HUES48 (cell line): ENCODE results near the gene DOCK2.

Experiments
- H3K27ac ChIP-seq: one replicate; pipeline ENCODE4 v1.7.0; 2013; ENCODE audit warnings: low read depth, low read length, inconsistent platforms
- H3K27me3 ChIP-seq: 2 replicates; pipeline ENCODE4 v1.6.1; 2013; ENCODE audit warnings: mild to moderate bottlenecking, low read length; ENCODE audit not compliant: control insufficient read depth, insufficient read depth
- H3K36me3 ChIP-seq: 2 replicates; pipeline ENCODE4 v1.6.1; 2013; ENCODE audit warnings: low read length; ENCODE audit not compliant: control insufficient read depth, insufficient read depth
- H3K4me1 ChIP-seq: 2 replicates; pipeline ENCODE4 v1.6.1; 2013; ENCODE audit warnings: mild to moderate bottlenecking, low read length; ENCODE audit not compliant: control insufficient read depth, insufficient read depth
- H3K4me3 ChIP-seq: 2 replicates; pipeline ENCODE4 v1.5.1; 2013; ENCODE audit warnings: mild to moderate bottlenecking, low read depth, low read length
- H3K9ac ChIP-seq: 2 replicates; pipeline ENCODE4 v1.6.1; 2013; ENCODE audit warnings: mild to moderate bottlenecking, low read depth, low read length, moderate library complexity
- H3K9me3 ChIP-seq: 2 replicates; pipeline ENCODE4 v1.6.1; 2013; ENCODE audit warnings: low read length; ENCODE audit not compliant: control insufficient read depth, insufficient read depth

DOCK2 gene

GRCh38 chr5:169772688-169773087 is 135.6 kb downstream of the DOCK2 start:
- H3K4me3 ChIP-seq, result no peak overlapping the region
- peaks cover 19% of the 10 kb centered on the region for H3K4me1 ChIP-seq
- H3K27ac ChIP-seq, result no peak overlapping the region
- H3K36me3 ChIP-seq, result no peaks in the 10 kb centered on the region
- no peaks in the 10 kb centered on the region for H3K27me3 ChIP-seq
- H3K9ac ChIP-seq, result no peak overlapping the region
- H3K9me3 ChIP-seq, result no peaks in the 10 kb centered on the region

- H3K27me3 ChIP-seq, result no peaks in the 10 kb centered on the region
- peaks cover 4% of the 10 kb centered on the region; the same call in 1 of the 2 replicates for H3K4me1 ChIP-seq
- no peaks in the 10 kb centered on the region for H3K36me3 ChIP-seq
- H3K4me3 ChIP-seq, result no peak overlapping the region
- no peaks in the 10 kb centered on the region for H3K9me3 ChIP-seq
- H3K27ac ChIP-seq, result no peak overlapping the region
- no peak overlapping the region for H3K9ac ChIP-seq
Measured at GRCh38 chr5:169777159-169777558, 140.1 kb downstream of the DOCK2 start.

GRCh38 chr5:169778622-169779596 is 141.8 kb downstream of the DOCK2 start:
- no peak overlapping the region for H3K4me3 ChIP-seq
- H3K4me1 ChIP-seq, result peaks cover 4% of the 10 kb centered on the region; the same call in 1 of the 2 replicates
- no peaks in the 10 kb centered on the region for H3K27me3 ChIP-seq
- H3K27ac ChIP-seq, result no peak overlapping the region
- H3K36me3 ChIP-seq, result no peaks in the 10 kb centered on the region
- H3K9ac ChIP-seq, result no peak overlapping the region
- no peaks in the 10 kb centered on the region for H3K9me3 ChIP-seq

GRCh38 chr5:169781420-169782345 is 144.6 kb downstream of the DOCK2 start:
- no peak overlapping the region for H3K27ac ChIP-seq
- H3K9me3 ChIP-seq, result no peaks in the 10 kb centered on the region
- H3K4me1 ChIP-seq, result peaks cover 11% of the 10 kb centered on the region; the same call in 1 of the 2 replicates
- no peaks in the 10 kb centered on the region for H3K27me3 ChIP-seq
- H3K9ac ChIP-seq, result no peak overlapping the region
- H3K36me3 ChIP-seq, result no peaks in the 10 kb centered on the region
- H3K4me3 ChIP-seq, result no peak overlapping the region

GRCh38 chr5:169785771-169786618 is 148.9 kb downstream of the DOCK2 start:
- H3K4me1 ChIP-seq, result peaks cover 7% of the 10 kb centered on the region; the same call in 1 of the 2 replicates
- H3K4me3 ChIP-seq, result no peak overlapping the region
- H3K27me3 ChIP-seq, result no peaks in the 10 kb centered on the region
- H3K36me3 ChIP-seq, result no peaks in the 10 kb centered on the region
- no peak overlapping the region for H3K9ac ChIP-seq
- no peaks in the 10 kb centered on the region for H3K9me3 ChIP-seq
- no peak overlapping the region for H3K27ac ChIP-seq

GRCh38 chr5:169788168-169788567 is 151.1 kb downstream of the DOCK2 start:
- Histone ChIP-seq H3K9me3 (no peaks in the 10 kb centered on the region), H3K4me1 (peaks cover 7% of the 10 kb centered on the region; the same call in 1 of the 2 replicates), H3K27me3 (no peaks in the 10 kb centered on the region), H3K27ac (no peak overlapping the region), H3K4me3 (no peak overlapping the region), H3K36me3 (no peaks in the 10 kb centered on the region), H3K9ac (no peak overlapping the region)

GRCh38 chr5:169789417-169789940 is 152.4 kb downstream of the DOCK2 start:
- Histone ChIP-seq H3K9ac (no peak overlapping the region), H3K9me3 (no peaks in the 10 kb centered on the region), H3K4me3 (no peak overlapping the region), H3K27me3 (no peaks in the 10 kb centered on the region), H3K36me3 (no peaks in the 10 kb centered on the region), H3K27ac (no peak overlapping the region), H3K4me1 (peaks cover 7% of the 10 kb centered on the region; the same call in 1 of the 2 replicates)

- Histone ChIP-seq H3K9me3 (no peaks in the 10 kb centered on the region), H3K27ac (no peak overlapping the region), H3K27me3 (no peaks in the 10 kb centered on the region), H3K9ac (no peak overlapping the region), H3K4me1 (0 out of 2 replicates have a peak, but pooled peaks cover 3% of the 10 kb centered on the region), H3K4me3 (no peak overlapping the region), H3K36me3 (no peaks in the 10 kb centered on the region)
Measured at GRCh38 chr5:169791251-169791650, 154.2 kb downstream of the DOCK2 start.

- Histone ChIP-seq H3K4me3 (no peak overlapping the region), H3K36me3 (no peaks in the 10 kb centered on the region), H3K4me1 (peaks cover 13% of the 10 kb centered on the region), H3K9ac (no peak overlapping the region), H3K9me3 (no peaks in the 10 kb centered on the region), H3K27me3 (no peaks in the 10 kb centered on the region), H3K27ac (no peak overlapping the region)
Measured at GRCh38 chr5:169795338-169795737, 158.3 kb downstream of the DOCK2 start.

GRCh38 chr5:169796731-169797130 is 159.7 kb downstream of the DOCK2 start:
- Histone ChIP-seq H3K4me1 (peaks cover 13% of the 10 kb centered on the region), H3K9me3 (no peaks in the 10 kb centered on the region), H3K27me3 (no peaks in the 10 kb centered on the region), H3K4me3 (no peak overlapping the region), H3K36me3 (no peaks in the 10 kb centered on the region), H3K9ac (no peak overlapping the region), H3K27ac (no peak overlapping the region)
